Measurements from ENCODE around the gene CAMTA1.

The CAMTA1 gene

GRCh38 chr1:6884652-6885153, 99.4 kb downstream of the CAMTA1 start:
- DNase-seq = no peak

- no peak for DNase-seq
These were observed 100.2 kb downstream of the CAMTA1 start for GRCh38 chr1:6885426-6885825.

- no peak for DNase-seq
These were observed 101.3 kb downstream of the CAMTA1 start for GRCh38 chr1:6886523-6886922.

- no peak for DNase-seq
These were observed 103.0 kb downstream of the CAMTA1 start for GRCh38 chr1:6888268-6888667.

GRCh38 chr1:6888870-6889269, 103.6 kb downstream of the CAMTA1 start:
- no peak for DNase-seq

GRCh38 chr1:6889875-6890480, 104.7 kb downstream of the CAMTA1 start:
- DNase-seq = no peak

- DNase-seq = no peak
These were observed 105.4 kb downstream of the CAMTA1 start for GRCh38 chr1:6890686-6891085.

- DNase-seq = no peak
These were observed 106.7 kb downstream of the CAMTA1 start for GRCh38 chr1:6891781-6892579.

- no peak for DNase-seq
These were observed 108.1 kb downstream of the CAMTA1 start for GRCh38 chr1:6893388-6893787.

GRCh38 chr1:6897138-6897537, 111.9 kb downstream of the CAMTA1 start:
- no peak for DNase-seq

GRCh38 chr1:6898974-6899539, 113.8 kb downstream of the CAMTA1 start:
- no peak for DNase-seq

GRCh38 chr1:6899621-6900020, 114.4 kb downstream of the CAMTA1 start:
- no peak for DNase-seq

- DNase-seq = no peak
These were observed 116.9 kb downstream of the CAMTA1 start for GRCh38 chr1:6902153-6902552.

GRCh38 chr1:6904476-6905170, 119.4 kb downstream of the CAMTA1 start:
- no peak for DNase-seq

GRCh38 chr1:6905331-6905730, 120.1 kb downstream of the CAMTA1 start:
- no peak for DNase-seq

- no peak for DNase-seq
These were observed 120.5 kb downstream of the CAMTA1 start for GRCh38 chr1:6905790-6906189.

GRCh38 chr1:6906783-6907182, 121.5 kb downstream of the CAMTA1 start:
- no peak for DNase-seq

- DNase-seq = no peak
These were observed 121.9 kb downstream of the CAMTA1 start for GRCh38 chr1:6907201-6907600.

- DNase-seq = no peak
These were observed 122.6 kb downstream of the CAMTA1 start for GRCh38 chr1:6907676-6908434.

- no peak for DNase-seq
These were observed 124.1 kb downstream of the CAMTA1 start for GRCh38 chr1:6909401-6909800.

- DNase-seq = no peak
These were observed 124.6 kb downstream of the CAMTA1 start for GRCh38 chr1:6909857-6910256.
